Measurements from ENCODE around the gene GSTO2. TPM values are rescaled to one million over a fixed set of nuclear protein-coding genes. Genes with fewer than 3 reads are reported as not detected.

GSTO2 gene
- total RNA-seq, 1 experiment from 2014 or later, result 1.1 TPM

GRCh38 chr10:104323760-104324201, 54.8 kb downstream of the GSTO2 start:
- no peak overlapping the region for H3K4me3 Mint-ChIP-seq (ENCODE audit: unreplicated experiment)
- Histone ChIP-seq H3K4me3 (ENCODE audit: low read depth, low read length) (no peak overlapping the region), H3K27me3 (replicated peaks; ENCODE audit: control insufficient read depth, insufficient read depth, low read length) (no peaks in the 10 kb centered on the region), H3K4me1 (no peaks in the 10 kb centered on the region), H3K36me3 (ENCODE audit: control insufficient read depth, insufficient read depth, low read length) (no peaks in the 10 kb centered on the region), H3K9me3 (no peaks in the 10 kb centered on the region)
- ChIA-PET POLR2A (no interaction called here), CTCF (no interaction called here)
- DNase-seq, result no peak
- no peak for TF ChIP-seq CTCF (IDR thresholded peaks at IDR 0.05; ENCODE audit: insufficient read depth in 1 of 2, low read depth in 1 of 2, low read length in 1 of 2, severe bottlenecking in 1 of 2, unreplicated experiment in 1 of 2)
- intact Hi-C loops (cut with micrococcal nuclease; ENCODE audit: unreplicated experiment), result no loop called here
- no peak overlapping the region for H3K27ac Mint-ChIP-seq (ENCODE audit: unreplicated experiment)
- H3K9me3 Mint-ChIP-seq (ENCODE audit: unreplicated experiment), result no peaks in the 10 kb centered on the region
- no peaks in the 10 kb centered on the region for H3K27me3 Mint-ChIP-seq (ENCODE audit: insufficient read depth, unreplicated experiment)
- H3K4me1 Mint-ChIP-seq (ENCODE audit: low read depth, unreplicated experiment), result no peaks in the 10 kb centered on the region
- no peaks in the 10 kb centered on the region for H3K36me3 Mint-ChIP-seq (ENCODE audit: insufficient read depth, unreplicated experiment)
- BruUV-seq (replicated peaks), result no TSS peak

- Histone ChIP-seq H3K27me3 (replicated peaks; ENCODE audit: control insufficient read depth, insufficient read depth, low read length) (no peaks in the 10 kb centered on the region), H3K9me3 (no peaks in the 10 kb centered on the region), H3K4me3 (ENCODE audit: low read depth, low read length) (no peak overlapping the region), H3K4me1 (no peaks in the 10 kb centered on the region), H3K36me3 (ENCODE audit: control insufficient read depth, insufficient read depth, low read length) (no peaks in the 10 kb centered on the region)
- no peak overlapping the region for H3K4me3 Mint-ChIP-seq (ENCODE audit: unreplicated experiment)
- no peaks in the 10 kb centered on the region for H3K36me3 Mint-ChIP-seq (ENCODE audit: insufficient read depth, unreplicated experiment)
- no TSS peak for BruUV-seq (replicated peaks)
- ChIA-PET CTCF (no interaction called here), POLR2A (no interaction called here)
- H3K4me1 Mint-ChIP-seq (ENCODE audit: low read depth, unreplicated experiment), result no peaks in the 10 kb centered on the region
- intact Hi-C loops (cut with micrococcal nuclease; ENCODE audit: unreplicated experiment), result no loop called here
- no peak overlapping the region for H3K27ac Mint-ChIP-seq (ENCODE audit: unreplicated experiment)
- TF ChIP-seq CTCF (IDR thresholded peaks at IDR 0.05; ENCODE audit: insufficient read depth in 1 of 2, low read depth in 1 of 2, low read length in 1 of 2, severe bottlenecking in 1 of 2, unreplicated experiment in 1 of 2), result no peak
- H3K27me3 Mint-ChIP-seq (ENCODE audit: insufficient read depth, unreplicated experiment), result no peaks in the 10 kb centered on the region
- DNase-seq, result no peak
- no peaks in the 10 kb centered on the region for H3K9me3 Mint-ChIP-seq (ENCODE audit: unreplicated experiment)
Observed at GRCh38 chr10:104324221-104324686, 55.3 kb downstream of the GSTO2 start.

- Histone ChIP-seq H3K36me3 (ENCODE audit: control insufficient read depth, insufficient read depth, low read length) (no peaks in the 10 kb centered on the region), H3K27me3 (replicated peaks; ENCODE audit: control insufficient read depth, insufficient read depth, low read length) (no peaks in the 10 kb centered on the region), H3K4me1 (peaks cover 3% of the 10 kb centered on the region), H3K4me3 (ENCODE audit: low read depth, low read length) (no peak overlapping the region), H3K9me3 (no peaks in the 10 kb centered on the region)
- no peaks in the 10 kb centered on the region for H3K36me3 Mint-ChIP-seq (ENCODE audit: insufficient read depth, unreplicated experiment)
- no peaks in the 10 kb centered on the region for H3K27me3 Mint-ChIP-seq (ENCODE audit: insufficient read depth, unreplicated experiment)
- H3K27ac Mint-ChIP-seq (ENCODE audit: unreplicated experiment), result no peak overlapping the region
- BruUV-seq (replicated peaks), result no TSS peak
- H3K4me1 Mint-ChIP-seq (ENCODE audit: low read depth, unreplicated experiment), result no peaks in the 10 kb centered on the region
- no peaks in the 10 kb centered on the region for H3K9me3 Mint-ChIP-seq (ENCODE audit: unreplicated experiment)
- no peak overlapping the region for H3K4me3 Mint-ChIP-seq (ENCODE audit: unreplicated experiment)
- no peak for DNase-seq
- POLR2A ChIA-PET, result no interaction called here
- intact Hi-C loops (cut with micrococcal nuclease; ENCODE audit: unreplicated experiment), result no loop called here
- CTCF ChIA-PET, result no interaction called here
- no peak for TF ChIP-seq CTCF (IDR thresholded peaks at IDR 0.05; ENCODE audit: insufficient read depth in 1 of 2, low read depth in 1 of 2, low read length in 1 of 2, severe bottlenecking in 1 of 2, unreplicated experiment in 1 of 2)
Observed at GRCh38 chr10:104324931-104325330, 55.9 kb downstream of the GSTO2 start.
